A549 (cell line): ENCODE results near the gene TSPAN14.

ENCODE experiments used
- ATOH8 ChIP-seq: fragments of 250-450 bp; sonication (Bioruptor Pico); IDR thresholded peaks from 2 replicates; pipeline ENCODE4 v1.5.0; 2020; ENCODE audit warnings: low read depth, mild to moderate bottlenecking, moderate library complexity
- CEBPB ChIP-seq, 2 experiments: fragments of >200 bp in 1 of 2; sonication (Bioruptor Twin) in 1 of 2; formaldehyde crosslinking in 1 of 2; IDR thresholded peaks; 2 replicates each; pipeline ENCODE4 v1.6.1; 2012 to 2016
- CHD4 ChIP-seq: fragments of 200-600 bp; sonication (generic); IDR thresholded peaks from 2 replicates; pipeline ENCODE4 v1.6.1; 2016; ENCODE audit warnings: antibody characterized with exemption, mild to moderate bottlenecking, borderline replicate concordance
- EP300 ChIP-seq, 2 experiments: fragments of >200 bp; sonication (Bioruptor Twin); formaldehyde crosslinking; IDR thresholded peaks; 2 replicates in 1 of 2; 3 replicates in 1 of 2; pipeline ENCODE4 v1.6.1; 2016 to 2017
- ESRRA ChIP-seq: fragments of 150-350 bp; IDR thresholded peaks from 2 replicates; pipeline ENCODE4 v1.6.1; 2014; ENCODE audit warnings: mild to moderate bottlenecking, low read length, borderline replicate concordance
- HMGXB4 ChIP-seq: fragments of 250-450 bp; sonication (Bioruptor Pico); IDR thresholded peaks from 2 replicates; pipeline ENCODE4 v1.5.0; 2021; ENCODE audit warnings: mild to moderate bottlenecking, moderate library complexity, borderline replicate concordance
- MAZ ChIP-seq: fragments of 150-350 bp; IDR thresholded peaks from 2 replicates; pipeline ENCODE4 v1.6.1; 2014; ENCODE audit warnings: antibody characterized with exemption, low read depth, low read length, borderline replicate concordance
- MYC ChIP-seq: IDR thresholded peaks from 2 replicates; pipeline ENCODE4 v1.6.1; 2012; ENCODE audit warnings: mild to moderate bottlenecking, inconsistent platforms, low read length, improper control_type of control experiment, borderline replicate concordance
- RARB ChIP-seq: fragments of 250-450 bp; sonication (Bioruptor Pico); IDR thresholded peaks from 2 replicates; pipeline ENCODE4 v1.8.0; 2021; ENCODE audit warnings: mild to moderate bottlenecking, moderate library complexity
- TF ChIP-seq, protein P1 (sequence below): fragments of >200 bp; sonication (Bioruptor Twin); formaldehyde crosslinking; IDR thresholded peaks from 3 replicates; pipeline ENCODE4 v1.5.1; 2016
- TF ChIP-seq, protein P2 (sequence below): IDR thresholded peaks from 2 replicates; pipeline ENCODE4 v1.6.1; 2012

DNA sequence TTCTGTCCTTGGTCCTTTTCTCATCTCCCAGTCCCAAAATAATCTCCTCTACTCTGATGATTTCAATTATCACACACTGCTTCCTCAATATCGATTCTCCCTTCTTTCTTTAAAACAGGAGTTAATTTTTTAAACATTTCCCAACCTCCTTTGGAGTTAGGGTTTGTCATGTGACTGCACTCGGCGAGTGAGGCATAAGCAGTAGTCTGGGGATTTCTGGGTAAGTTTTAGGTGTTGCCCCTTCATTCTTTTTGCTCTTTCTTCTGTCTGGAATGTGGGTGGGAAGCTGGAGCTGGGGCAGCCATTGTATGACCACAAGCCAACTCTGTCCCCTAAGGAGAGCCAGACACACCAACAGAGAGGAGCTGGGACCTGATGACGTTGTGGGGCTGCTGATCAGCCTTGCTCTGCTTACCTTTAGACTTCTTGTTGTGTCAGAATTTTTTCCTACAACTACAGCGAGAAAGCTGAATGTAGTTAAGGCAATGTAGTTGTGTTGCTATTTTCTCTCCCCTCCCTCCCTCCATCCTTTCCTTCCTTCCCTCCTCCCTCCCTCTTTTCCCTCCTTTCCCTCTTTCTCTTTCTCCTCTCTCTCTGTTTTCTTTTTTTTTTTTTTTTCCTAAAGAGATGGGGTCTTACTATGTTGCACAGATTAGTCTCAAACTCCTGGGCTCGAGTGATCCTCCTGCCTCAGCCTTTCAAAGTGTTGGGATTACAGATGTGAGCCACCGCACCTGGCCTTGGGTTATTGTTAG lies 6.5 kb upstream of the TSPAN14 start:
- TF ChIP-seq RARB (no peak), CEBPB (IDR thresholded peaks at IDR 0.05) (no peak), HMGXB4 (CRISPR knock-in tag) (no peak), MAZ (no peak), ESRRA (no peak), EP300 (IDR thresholded peaks at IDR 0.05) (no peak), ATOH8 (CRISPR knock-in tag) (no peak), MYC (no peak), CHD4 (no peak)
- TF ChIP-seq, protein P1, sequence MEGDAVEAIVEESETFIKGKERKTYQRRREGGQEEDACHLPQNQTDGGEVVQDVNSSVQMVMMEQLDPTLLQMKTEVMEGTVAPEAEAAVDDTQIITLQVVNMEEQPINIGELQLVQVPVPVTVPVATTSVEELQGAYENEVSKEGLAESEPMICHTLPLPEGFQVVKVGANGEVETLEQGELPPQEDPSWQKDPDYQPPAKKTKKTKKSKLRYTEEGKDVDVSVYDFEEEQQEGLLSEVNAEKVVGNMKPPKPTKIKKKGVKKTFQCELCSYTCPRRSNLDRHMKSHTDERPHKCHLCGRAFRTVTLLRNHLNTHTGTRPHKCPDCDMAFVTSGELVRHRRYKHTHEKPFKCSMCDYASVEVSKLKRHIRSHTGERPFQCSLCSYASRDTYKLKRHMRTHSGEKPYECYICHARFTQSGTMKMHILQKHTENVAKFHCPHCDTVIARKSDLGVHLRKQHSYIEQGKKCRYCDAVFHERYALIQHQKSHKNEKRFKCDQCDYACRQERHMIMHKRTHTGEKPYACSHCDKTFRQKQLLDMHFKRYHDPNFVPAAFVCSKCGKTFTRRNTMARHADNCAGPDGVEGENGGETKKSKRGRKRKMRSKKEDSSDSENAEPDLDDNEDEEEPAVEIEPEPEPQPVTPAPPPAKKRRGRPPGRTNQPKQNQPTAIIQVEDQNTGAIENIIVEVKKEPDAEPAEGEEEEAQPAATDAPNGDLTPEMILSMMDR = no peak
- TF ChIP-seq, protein P2, sequence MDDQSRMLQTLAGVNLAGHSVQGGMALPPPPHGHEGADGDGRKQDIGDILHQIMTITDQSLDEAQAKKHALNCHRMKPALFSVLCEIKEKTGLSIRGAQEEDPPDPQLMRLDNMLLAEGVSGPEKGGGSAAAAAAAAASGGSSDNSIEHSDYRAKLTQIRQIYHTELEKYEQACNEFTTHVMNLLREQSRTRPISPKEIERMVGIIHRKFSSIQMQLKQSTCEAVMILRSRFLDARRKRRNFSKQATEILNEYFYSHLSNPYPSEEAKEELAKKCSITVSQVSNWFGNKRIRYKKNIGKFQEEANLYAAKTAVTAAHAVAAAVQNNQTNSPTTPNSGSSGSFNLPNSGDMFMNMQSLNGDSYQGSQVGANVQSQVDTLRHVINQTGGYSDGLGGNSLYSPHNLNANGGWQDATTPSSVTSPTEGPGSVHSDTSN = no peak
